ENCODE measurements around the gene ISL2.

ISL2 gene

DNA sequence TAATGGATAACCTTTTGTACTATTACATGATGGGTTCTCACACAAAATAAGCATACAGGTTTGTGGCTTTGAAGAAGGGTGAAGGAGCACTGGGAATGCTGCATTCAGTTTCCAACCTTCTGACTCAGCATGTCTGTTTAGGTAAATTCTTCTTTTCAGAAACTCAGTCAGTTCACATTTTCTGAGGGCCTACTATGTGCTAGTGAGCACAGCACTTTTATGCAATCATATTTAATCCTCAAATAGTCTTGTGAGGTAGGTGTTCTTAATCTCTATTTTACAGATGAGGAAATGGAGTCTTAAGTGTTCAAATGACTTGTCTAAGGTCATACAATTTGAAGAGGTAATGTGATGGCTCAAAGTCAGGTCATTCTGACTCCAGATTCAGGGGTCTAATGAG lies 41.2 kb downstream of the ISL2 start:
- DNase-seq: no peak

DNA sequence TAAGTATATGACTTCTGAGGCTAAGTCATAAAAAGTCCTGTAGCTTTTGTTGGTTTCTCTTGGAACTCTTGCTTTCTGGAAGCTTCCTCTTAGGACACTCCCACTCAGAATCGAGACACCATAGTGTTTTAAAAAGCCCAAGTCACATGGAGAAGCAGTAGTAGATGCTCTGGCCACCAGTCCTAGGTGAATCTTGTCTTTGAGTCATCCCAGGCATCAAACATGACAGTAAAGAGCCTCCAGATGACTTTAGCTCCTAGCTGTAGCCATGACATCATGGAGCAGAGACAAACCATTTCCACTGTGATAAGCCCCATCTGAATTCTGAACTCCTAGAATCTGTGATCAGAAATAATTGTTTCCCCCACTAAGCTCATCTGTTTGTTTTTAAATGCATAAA lies 42.1 kb downstream of the ISL2 start:
- no peak for DNase-seq

DNA sequence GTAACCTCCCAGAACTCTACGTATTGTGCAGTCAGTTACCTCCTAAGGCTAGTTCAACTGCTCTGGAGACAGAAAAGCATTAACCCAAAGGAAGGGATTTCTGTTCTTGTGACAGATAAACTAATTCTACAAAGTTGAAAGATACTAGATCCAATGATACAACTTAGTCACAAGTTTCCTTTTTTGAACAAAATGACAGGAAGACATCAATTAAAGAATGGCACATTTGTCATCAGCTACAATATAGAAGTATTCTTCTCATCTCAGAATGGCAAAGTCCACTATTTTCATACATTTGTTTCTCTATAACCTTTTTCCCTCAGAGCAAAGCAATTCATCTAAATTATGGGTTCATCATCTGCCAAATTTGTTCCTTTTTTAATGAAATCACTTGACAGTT lies 43.7 kb downstream of the ISL2 start:
- no peak for DNase-seq

DNA sequence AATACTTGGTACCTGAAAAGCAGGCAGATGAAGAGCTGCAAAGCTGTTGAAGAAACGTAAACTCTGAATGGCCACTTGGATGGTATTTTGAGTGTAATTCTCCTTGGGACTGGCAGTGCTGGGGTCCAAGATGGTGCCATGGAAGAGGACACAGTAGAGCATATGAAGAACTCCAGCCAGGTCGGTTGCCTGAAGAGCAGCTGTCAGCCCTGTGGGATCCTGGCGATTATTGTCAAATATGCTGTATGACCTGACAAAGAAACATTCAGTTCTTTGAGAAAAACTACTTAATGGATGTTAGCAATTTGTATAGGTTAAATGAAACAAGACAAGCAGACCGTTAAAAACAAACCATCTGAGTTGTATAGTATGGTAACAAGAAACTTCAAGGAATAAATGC lies 44.8 kb downstream of the ISL2 start:
- no peak for DNase-seq

DNA sequence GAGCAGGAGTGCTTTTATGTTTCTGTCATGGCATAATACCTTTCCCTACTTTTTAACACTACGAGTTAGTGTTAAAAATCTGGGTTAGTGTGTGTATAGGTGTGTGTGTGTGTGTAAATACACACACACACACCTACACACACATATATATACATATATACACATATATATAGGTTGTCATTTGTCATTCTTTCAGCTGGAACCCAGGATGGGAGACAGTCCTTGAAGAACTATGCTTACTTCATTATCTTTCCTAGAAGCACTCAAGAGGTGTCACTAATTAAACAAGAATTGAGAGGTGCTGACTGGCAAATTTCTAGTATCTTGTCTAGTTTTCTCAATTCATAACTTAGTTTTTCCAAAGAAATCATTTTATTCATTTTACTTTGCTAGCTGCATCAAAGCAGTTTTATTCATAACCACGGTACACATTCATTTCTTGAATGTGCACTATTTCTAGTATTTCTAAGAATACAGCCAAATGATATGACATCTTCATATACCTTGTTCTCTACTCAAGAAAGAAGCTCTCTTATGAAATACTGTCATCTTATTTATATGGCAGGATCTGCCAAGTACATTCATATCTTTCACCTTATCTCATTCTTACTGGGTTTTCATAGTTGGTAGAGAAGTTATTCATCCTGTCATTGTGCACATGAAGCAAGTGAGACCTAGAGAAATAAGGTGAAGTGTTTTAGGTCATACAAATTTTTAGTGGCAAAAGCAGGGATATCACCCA lies 46.6 kb downstream of the ISL2 start:
- DNase-seq: no peak

DNA sequence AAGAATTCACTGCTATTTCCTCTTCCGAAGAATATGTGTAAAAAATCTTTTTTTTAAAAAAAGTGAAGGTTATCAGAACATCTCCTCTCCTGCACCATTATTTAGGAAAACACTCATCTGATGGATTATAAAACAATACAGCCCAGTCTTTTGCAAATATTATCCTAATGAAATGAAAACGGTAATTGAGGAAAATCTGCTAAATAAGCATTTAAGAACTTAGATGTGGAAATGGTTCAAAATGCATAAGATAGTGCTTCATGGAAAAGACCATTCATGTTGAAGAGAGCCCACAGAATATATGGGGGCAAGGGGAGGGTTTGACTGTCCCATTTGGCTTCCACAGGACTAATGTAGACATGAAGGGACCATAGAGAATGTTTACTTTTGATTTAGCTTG lies 47.8 kb downstream of the ISL2 start:
- DNase-seq: no peak

DNA sequence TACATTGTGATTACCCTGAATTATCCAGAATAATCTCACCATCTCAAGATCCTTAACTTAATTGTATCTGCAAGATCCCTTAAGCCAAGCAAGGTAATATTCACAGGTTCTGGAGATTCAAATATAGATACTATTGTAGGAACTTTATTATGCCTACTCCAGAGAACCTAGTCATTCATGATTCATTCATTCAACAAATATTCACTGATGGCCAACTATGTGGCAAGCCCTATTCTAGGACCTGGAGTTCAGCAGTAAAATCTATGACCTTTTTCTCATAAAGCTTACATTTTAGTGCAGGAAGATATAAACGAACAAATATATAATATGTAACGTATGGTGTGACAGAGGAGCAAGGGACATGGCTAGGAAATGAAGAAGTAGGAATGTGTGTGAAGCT lies 49.6 kb downstream of the ISL2 start:
- no peak for DNase-seq

DNA sequence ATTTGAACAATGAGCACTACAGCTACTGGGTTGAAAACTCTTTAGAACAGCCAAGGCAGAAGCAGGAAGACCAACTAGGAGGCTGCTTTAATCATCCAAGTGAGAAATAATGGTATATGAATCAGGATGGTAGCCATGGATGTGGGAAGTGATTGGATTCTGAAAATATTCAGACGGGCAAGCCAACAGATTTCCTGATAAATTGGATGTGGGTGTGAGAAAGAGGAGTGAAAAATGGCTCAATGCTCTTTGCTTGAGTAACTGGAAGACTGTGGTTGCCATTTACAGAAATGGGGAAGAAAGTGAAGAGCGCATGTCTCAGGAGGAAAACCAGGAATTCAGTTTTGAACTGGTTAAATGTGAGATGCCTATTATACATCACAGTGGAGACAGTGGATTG lies 50.4 kb downstream of the ISL2 start:
- DNase-seq: no peak

DNA sequence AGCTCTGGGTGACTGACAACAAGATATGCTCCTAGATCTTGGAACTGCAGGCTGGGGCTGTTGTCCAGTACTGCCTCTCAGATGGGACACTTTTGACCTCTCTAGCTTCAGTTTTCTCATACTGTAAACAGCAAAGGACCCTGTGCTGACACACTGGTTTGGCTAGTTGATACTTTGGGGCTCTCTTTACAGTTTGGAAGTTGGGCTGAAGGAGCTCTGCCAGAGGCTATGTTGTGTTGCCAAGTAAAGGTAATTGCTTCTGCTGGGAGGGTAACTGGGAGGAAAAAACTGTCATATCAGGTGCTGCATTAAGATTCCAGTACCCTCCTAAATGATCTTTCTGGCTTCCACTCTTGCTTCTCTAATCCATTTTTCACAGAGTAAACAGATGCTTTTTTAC lies 54.0 kb downstream of the ISL2 start:
- DNase-seq: no peak

DNA sequence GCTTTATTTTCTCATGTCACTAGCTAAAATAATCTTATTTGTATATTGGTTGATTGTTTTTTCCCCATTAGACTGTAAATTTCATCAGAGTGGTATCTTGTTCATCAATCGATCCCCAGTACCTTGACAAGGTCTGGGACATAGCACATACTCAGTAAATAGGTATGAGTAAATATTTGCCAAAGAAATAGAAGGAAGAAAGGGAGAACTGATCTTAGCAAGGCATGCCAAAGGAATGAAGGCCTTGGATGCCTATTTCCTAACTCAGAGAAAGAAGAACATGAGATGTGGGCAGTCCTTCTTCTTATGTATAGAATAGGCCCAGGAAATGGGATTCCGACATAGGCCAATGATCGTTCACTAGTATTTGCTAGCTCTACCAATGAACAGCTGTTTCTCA lies 54.7 kb downstream of the ISL2 start:
- DNase-seq: no peak

DNA sequence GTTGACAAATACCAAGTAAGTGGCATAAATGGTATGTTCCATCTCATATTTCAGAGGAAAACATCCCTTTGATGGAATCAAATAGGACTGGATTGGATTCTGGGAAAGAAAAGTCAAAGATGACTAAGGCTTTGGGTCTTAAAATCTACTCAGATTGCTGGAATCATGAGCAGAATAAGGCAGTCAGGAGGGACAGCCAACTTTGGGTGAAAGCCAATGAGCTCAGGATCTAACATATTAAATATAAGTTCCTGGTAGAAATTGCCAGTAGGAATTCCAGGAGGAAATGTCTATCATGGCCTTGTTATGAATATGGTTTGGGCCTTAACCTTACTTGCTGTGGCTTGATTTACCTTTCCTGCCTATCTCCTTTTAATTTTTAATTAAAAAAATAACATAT lies 55.3 kb downstream of the ISL2 start:
- DNase-seq: no peak
